ENCODE results near the gene WHRN.

- TF ChIP-seq RXRA (IDR thresholded peaks at IDR 0.05; ENCODE audit: insufficient read depth, low read depth, low read length) (no peak), SUZ12 (IDR thresholded peaks at IDR 0.05; ENCODE audit: low read length) (no peak), JUND (IDR thresholded peaks at IDR 0.05; ENCODE audit: low read length) (no peak), CTCF (IDR thresholded peaks at IDR 0.05; ENCODE audit: control extremely low read depth in 1 of 3, insufficient read depth in 1 of 3, low read depth in 1 of 3, low read length in 3 of 3) (no peak), EZH2 (IDR thresholded peaks at IDR 0.05; ENCODE audit: low read depth, low read length, severe bottlenecking) (no peak), CEBPB (IDR thresholded peaks at IDR 0.05; ENCODE audit: low read depth, low read length) (no peak)
Measured at GRCh38 chr9:114364134-114365041, 140.9 kb downstream of the WHRN start.

Data from H1 (cell line).